HCT116 (cell line): ENCODE measurements around the gene VTN. TPM values are rescaled to one million over a fixed set of nuclear protein-coding genes. Genes with fewer than 3 reads are reported as not detected.

Source experiments
- ATAC-seq: fragments of 200-7000 bp; cut with Tn5 transposase; 2 replicates; pipeline ENCODE4 v1.9.1; 2020; ENCODE audit warnings: mild to moderate bottlenecking, moderate library complexity
- BruUV-seq: library from RNA; stranded (reverse); fragments of 400-500 nt; replicated peaks from 2 replicates; lab custom pipeline; 2021; lab: Mats Ljungman, UMichigan
- CTCF ChIA-PET: fragments of 300-600 bp; sonication (Branson Sonifier 250); formaldehyde crosslinking; loops from one replicate; lab custom pipeline; 2021; ENCODE audit warnings: antibody characterized with exemption; lab: Charles Lee
- POLR2A ChIA-PET: fragments of 300-600, 350-600 bp; sonication (Branson Sonifier 250); formaldehyde crosslinking; loops from one replicate; lab custom pipeline; 2021; ENCODE audit warnings: antibody characterized with exemption; lab: Charles Lee
- RAD21 ChIA-PET, 2 experiments: fragments of 300-600 bp; sonication (Branson Sonifier 250); formaldehyde crosslinking; loops; one replicate each; lab custom pipeline; 2023; ENCODE audit warnings: low total read pairs in 2 of 2; ENCODE audit not compliant: uncharacterized antibody in 2 of 2, unreplicated experiment in 2 of 2, low non-redundant PET in 1 of 2; lab: Charles Lee
- DNase-seq: peaks from one replicate; pipeline ENCODE4 v3.0.0-alpha.2; 2010; ENCODE audit warnings: low read depth, low spot score
- H2AFZ ChIP-seq: fragments of 200-600 bp; shearing (Covaris generic), sonication (generic); 2 replicates; pipeline ENCODE4 v1.6.1; 2017; ENCODE audit warnings: low read depth, mixed run types, mixed read lengths, antibody characterized with exemption, low read length; ENCODE audit not compliant: poor library complexity, severe bottlenecking
- H3K27ac ChIP-seq: 2 replicates; pipeline ENCODE4 v1.5.1; 2012; ENCODE audit warnings: low read depth, low read length
- H3K27me3 ChIP-seq: fragments of 200-600 bp; sonication (generic); 2 replicates; pipeline ENCODE4 v1.6.1; 2016; ENCODE audit warnings: mixed run types, low read length, mixed read lengths; ENCODE audit not compliant: insufficient read depth
- H3K36me3 ChIP-seq, 2 experiments: fragments of 200-500 bp in 1 of 2; fragments of 200-600 bp in 1 of 2; sonication (Bioruptor generic) in 1 of 2; sonication (generic) in 1 of 2; 2 replicates each; pipeline versions ENCODE4 v1.5.1 to v1.6.1; 2014 to 2016; ENCODE audit warnings: low read length in 2 of 2, inconsistent platforms in 1 of 2, mixed read lengths in 1 of 2, mixed run types in 1 of 2; ENCODE audit not compliant: insufficient read depth in 2 of 2, control insufficient read depth in 1 of 2
- H3K4me1 ChIP-seq, 2 experiments: fragments of 200-600 bp in 1 of 2; sonication (generic) in 1 of 2; 2 replicates each; pipeline versions ENCODE4 v1.5.1 to v1.6.1; 2012 to 2017; ENCODE audit warnings: low read length in 2 of 2, inconsistent platforms in 1 of 2, mild to moderate bottlenecking in 1 of 2, mixed read lengths in 1 of 2, mixed run types in 1 of 2, moderate library complexity in 1 of 2; ENCODE audit not compliant: insufficient read depth in 2 of 2, control insufficient read depth in 1 of 2
- H3K4me2 ChIP-seq: fragments of 200-600 bp; sonication (generic); 2 replicates; pipeline ENCODE4 v1.6.1; 2017; ENCODE audit warnings: mixed run types, low read length, mixed read lengths
- H3K4me3 ChIP-seq, 2 experiments: fragments of 200-600 bp in 1 of 2; sonication (generic) in 1 of 2; replicated peaks in 1 of 2; 2 replicates each; pipeline ENCODE4 v1.5.1; 2011 to 2016; ENCODE audit warnings: low read length in 2 of 2, control low read depth in 1 of 2, low read depth in 1 of 2, mild to moderate bottlenecking in 1 of 2, mixed read lengths in 1 of 2, mixed run types in 1 of 2
- H3K79me2 ChIP-seq: fragments of 200-600 bp; sonication (generic); 2 replicates; pipeline ENCODE4 v1.6.1; 2017; ENCODE audit warnings: mild to moderate bottlenecking, mixed run types, low read length, moderate library complexity, mixed read lengths; ENCODE audit not compliant: insufficient read depth
- H3K9ac ChIP-seq: fragments of 200-600 bp; sonication (generic); 2 replicates; pipeline ENCODE4 v1.6.1; 2016; ENCODE audit warnings: low read length, mixed read lengths
- H3K9me2 ChIP-seq: fragments of 200-600 bp; sonication (generic), shearing (Covaris generic); 2 replicates; pipeline ENCODE4 v1.6.1; 2017; ENCODE audit warnings: mixed run types, mild to moderate bottlenecking, moderate library complexity; ENCODE audit not compliant: insufficient read depth
- H3K9me3 ChIP-seq, 2 experiments: fragments of 200-500 bp in 1 of 2; fragments of 200-600 bp in 1 of 2; sonication (Bioruptor generic) in 1 of 2; sonication (generic) in 1 of 2; 2 replicates each; pipeline ENCODE4 v1.6.1; 2014 to 2017; ENCODE audit warnings: low read length in 2 of 2, mixed read lengths in 2 of 2, inconsistent platforms in 1 of 2, low read depth in 1 of 2, mild to moderate bottlenecking in 1 of 2, mixed run types in 1 of 2, moderate library complexity in 1 of 2; ENCODE audit not compliant: control insufficient read depth in 1 of 2, insufficient read depth in 1 of 2
- H4K20me1 ChIP-seq: fragments of 200-600 bp; sonication (generic), shearing (Covaris generic); 2 replicates; pipeline ENCODE4 v1.6.1; 2017; ENCODE audit warnings: mixed run types, mild to moderate bottlenecking, moderate library complexity; ENCODE audit not compliant: insufficient read depth
- CBX3 ChIP-seq: IDR thresholded peaks from 2 replicates; pipeline ENCODE4 v1.6.1; 2012; ENCODE audit warnings: low read depth
- EGR1 ChIP-seq: IDR thresholded peaks from 2 replicates; pipeline ENCODE4 v1.6.1; 2012; ENCODE audit warnings: low read depth
- ELF1 ChIP-seq: IDR thresholded peaks from 2 replicates; pipeline ENCODE4 v1.6.1; 2012; ENCODE audit warnings: low read depth, borderline replicate concordance
- EZH2 ChIP-seq: fragments of 200-600 bp; sonication (generic); IDR thresholded peaks from 2 replicates; pipeline ENCODE4 v1.6.1; 2017; ENCODE audit warnings: antibody characterized with exemption, mixed run types
- EZH2phosphoT487 ChIP-seq: fragments of 200-600 bp; IDR thresholded peaks from 2 replicates; pipeline ENCODE4 v1.6.1; 2018; ENCODE audit warnings: antibody characterized with exemption, borderline replicate concordance
- POLR2A ChIP-seq: IDR thresholded peaks from 2 replicates; pipeline ENCODE4 v1.7.0; 2011; ENCODE audit warnings: borderline replicate concordance; ENCODE audit not compliant: insufficient read depth, insufficient read length; ENCODE audit errors: extremely low read depth
- POLR2AphosphoS5 ChIP-seq: IDR thresholded peaks from 2 replicates; pipeline ENCODE4 v1.6.1; 2011; ENCODE audit warnings: mild to moderate bottlenecking, low read depth, low read length, moderate library complexity
- REST ChIP-seq: IDR thresholded peaks from 2 replicates; pipeline ENCODE4 v1.6.1; 2012; ENCODE audit warnings: low read depth
- SIN3A ChIP-seq: IDR thresholded peaks from 2 replicates; pipeline ENCODE4 v1.6.1; 2012; ENCODE audit warnings: low read depth
- SP1 ChIP-seq: IDR thresholded peaks from 2 replicates; pipeline ENCODE4 v1.6.1; 2012; ENCODE audit warnings: low read depth
- ZFX ChIP-seq: fragments of 450-650 bp; IDR thresholded peaks from 2 replicates; pipeline ENCODE4 v1.6.1; 2017
- intact Hi-C: fragments of 100-400 bp; cut with micrococcal nuclease; formaldehyde crosslinking; loops from 2 replicates; pipeline ENCODE4 v1.10.0; 2022
- total RNA-seq: library from RNA; stranded (reverse); gene quantifications from one replicate; pipeline ENCODE4 v1.2.1, GENCODE V29; 2021; ENCODE audit not compliant: unreplicated experiment
- TF ChIP-seq, protein P1 (sequence below): IDR thresholded peaks from 2 replicates; pipeline ENCODE4 v1.6.1; 2012

The VTN gene
- total RNA-seq, 1 experiment from 2014 or later = 1.5 TPM

DNA sequence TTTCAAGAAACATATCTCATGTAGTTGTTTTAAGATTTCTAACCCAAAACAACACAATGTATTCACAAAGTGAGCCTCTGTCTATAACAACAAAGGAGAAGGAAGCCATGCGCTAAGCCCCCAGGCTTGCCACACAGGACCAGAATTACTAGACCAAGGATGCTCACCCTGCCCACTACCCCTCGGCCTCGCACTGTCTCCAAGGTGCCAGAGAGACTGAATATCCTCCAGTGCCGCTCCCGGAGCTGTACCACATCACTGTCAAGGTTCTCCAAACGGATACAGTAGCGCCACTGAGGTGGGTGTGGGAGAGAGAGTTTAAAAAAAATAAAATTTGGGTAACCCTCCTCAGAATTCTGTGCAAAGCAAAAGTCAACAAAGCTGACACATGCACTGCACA lies 19.8 kb downstream of the VTN start (continued):
- TF ChIP-seq REST (no peak), EGR1 (no peak), EZH2 (no peak)

- Histone ChIP-seq H4K20me1 (no peaks in the 10 kb centered on the region), H3K9me3 (no peaks in the 10 kb centered on the region), H3K4me2 (no peak overlapping the region), H3K27ac (no peak overlapping the region), H3K79me2 (no peaks in the 10 kb centered on the region; the same call in 1 of the 2 replicates), H3K36me3 (peaks cover 50 to 61% of the 10 kb centered on the region in 2 experiments), H3K4me3 (no peak overlapping the region), H3K27me3 (no peaks in the 10 kb centered on the region), H3K9me2 (no peaks in the 10 kb centered on the region), H2AFZ (no peak overlapping the region), H3K4me1 (peaks cover 0 to 9% of the 10 kb centered on the region in 2 experiments; a peak in 2 of 4 replicates), H3K9ac (no peak overlapping the region)
- POLR2A ChIA-PET = no interaction called here
- DNase-seq = no peak
- no peak for ATAC-seq
- no TSS peak for BruUV-seq
- intact Hi-C loops = no loop called here
- CTCF ChIA-PET = no interaction called here
- TF ChIP-seq SP1 (no peak), POLR2AphosphoS5 (no peak), SIN3A (no peak), ELF1 (no peak), CBX3 (no peak), ZFX (no peak), EZH2phosphoT487 (no peak), REST (no peak), POLR2A (no peak)
- TF ChIP-seq, protein P1, sequence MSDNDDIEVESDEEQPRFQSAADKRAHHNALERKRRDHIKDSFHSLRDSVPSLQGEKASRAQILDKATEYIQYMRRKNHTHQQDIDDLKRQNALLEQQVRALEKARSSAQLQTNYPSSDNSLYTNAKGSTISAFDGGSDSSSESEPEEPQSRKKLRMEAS = no peak
- RAD21 ChIA-PET = no interaction called here
These were observed 21.1 kb downstream of the VTN start for GRCh38 chr17:28348979-28349378.
